Testis (tissue), 3 donors: ENCODE data around the gene TMEM31. TPM values are rescaled to one million over a fixed set of nuclear protein-coding genes. Genes with fewer than 3 reads are reported as not detected.

Experiments
- DNase-seq: peaks from one replicate; pipeline ENCODE4 v3.0.0-alpha.2; 2019
- H3K27ac ChIP-seq, 2 donors: fragments of 200-600 bp; sonication (generic); one replicate each; pipeline ENCODE4 v1.5.1; 2019
- H3K27me3 ChIP-seq: fragments of 200-600 bp; sonication (generic); one replicate; pipeline ENCODE4 v1.5.1; 2019
- H3K36me3 ChIP-seq: fragments of 200-600 bp; sonication (generic); one replicate; pipeline ENCODE4 v1.5.1; 2017; ENCODE audit warnings: low read depth; ENCODE audit errors: missing control alignments
- H3K4me1 ChIP-seq: fragments of 200-600 bp; sonication (generic); one replicate; pipeline ENCODE4 v1.5.1; 2019
- H3K4me3 ChIP-seq, 2 donors: fragments of 200-600 bp; sonication (generic); one replicate each; pipeline ENCODE4 v1.5.1; 2017 to 2019
- H3K9me3 ChIP-seq: fragments of 200-600 bp; sonication (generic); one replicate; pipeline ENCODE4 v1.5.1; 2017
- POLR2A ChIP-seq: fragments of 450-650 bp; IDR thresholded peaks from one replicate; pipeline ENCODE4 v1.6.1; 2017; ENCODE audit warnings: antibody characterized with exemption, mild to moderate bottlenecking, moderate library complexity
- WGBS, 2 donors: methylation state at CpG; one replicate each; pipeline ENCODE4 v1.1.5; 2018; 5-methylcytosine and 5-hydroxymethylcytosine counted together
- intact Hi-C: fragments of 100-400 bp; cut with DNase I; formaldehyde crosslinking; loops from one replicate; pipeline ENCODE4 v1.15.1; 2023; ENCODE audit warnings: low total_unique reads
- polyA plus RNA-seq: library from polyadenylated mRNA; stranded (reverse); fragments of 350-450 nt; fragmentation: Illumina TruSeq; extraction: RNeasy Lipid Tissue Mini Kit (QIAGEN cat#74804); gene quantifications from one replicate; pipeline ENCODE4 v1.2.3, GENCODE V29; 2014; ENCODE audit warnings: low read depth, low replicate concordance; ENCODE audit not compliant: insufficient read depth
- total RNA-seq, 2 donors: library from RNA; depleted of rRNA; stranded (reverse); fragments of >200 nt; gene quantifications; one replicate each; pipeline ENCODE4 v1.2.3, GENCODE V29; 2016
- TF ChIP-seq, protein P1 (sequence below), 3 experiments: fragments of 450-650 bp in 2 of 3; fragments of 200-600 bp in 1 of 3; sonication (generic) in 1 of 3; IDR thresholded peaks; one replicate each; pipeline ENCODE4 v1.5.1; 2016 to 2019; ENCODE audit warnings: antibody characterized with exemption in 3 of 3, mild to moderate bottlenecking in 2 of 3, moderate library complexity in 1 of 3

Gene TMEM31
- total and polyA plus RNA-seq, 3 donors from 2014 or later = 10.8 to 110 (median 51.9) TPM

GRCh38 chrX:103686199-103687072, 24.3 kb upstream of the TMEM31 start, which contains the start of gene MORF4L2:
TSS of gene MORF4L2 (minus strand) at chrX:103686699. CDS start at chrX:103677027, 9,672 bp downstream.
- WGBS, 2 donors = 0 to 1% methylated on average over 28 to 37 of the region's 37 CpGs
- Histone ChIP-seq H3K9me3 (no peaks in the 10 kb centered on the region), H3K4me1 (no peaks in the 10 kb centered on the region), H3K36me3 (no peaks in the 10 kb centered on the region), H3K27ac (peak within 1 kb of the TSS; percentile 97 to 99), H3K4me3 (peak within 1 kb of the TSS; percentile 63 to 77), H3K27me3 (no peaks in the 10 kb centered on the region)
- peak; percentile 94 for DNase-seq
- peak; percentile 60 for TF ChIP-seq POLR2A
- TF ChIP-seq, protein P1, sequence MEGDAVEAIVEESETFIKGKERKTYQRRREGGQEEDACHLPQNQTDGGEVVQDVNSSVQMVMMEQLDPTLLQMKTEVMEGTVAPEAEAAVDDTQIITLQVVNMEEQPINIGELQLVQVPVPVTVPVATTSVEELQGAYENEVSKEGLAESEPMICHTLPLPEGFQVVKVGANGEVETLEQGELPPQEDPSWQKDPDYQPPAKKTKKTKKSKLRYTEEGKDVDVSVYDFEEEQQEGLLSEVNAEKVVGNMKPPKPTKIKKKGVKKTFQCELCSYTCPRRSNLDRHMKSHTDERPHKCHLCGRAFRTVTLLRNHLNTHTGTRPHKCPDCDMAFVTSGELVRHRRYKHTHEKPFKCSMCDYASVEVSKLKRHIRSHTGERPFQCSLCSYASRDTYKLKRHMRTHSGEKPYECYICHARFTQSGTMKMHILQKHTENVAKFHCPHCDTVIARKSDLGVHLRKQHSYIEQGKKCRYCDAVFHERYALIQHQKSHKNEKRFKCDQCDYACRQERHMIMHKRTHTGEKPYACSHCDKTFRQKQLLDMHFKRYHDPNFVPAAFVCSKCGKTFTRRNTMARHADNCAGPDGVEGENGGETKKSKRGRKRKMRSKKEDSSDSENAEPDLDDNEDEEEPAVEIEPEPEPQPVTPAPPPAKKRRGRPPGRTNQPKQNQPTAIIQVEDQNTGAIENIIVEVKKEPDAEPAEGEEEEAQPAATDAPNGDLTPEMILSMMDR (IDR thresholded peaks at IDR 0.05) = no peak
- intact Hi-C loops = loop anchor here (10.0 kb wide), 2 partner anchors 152 to 332 kb away; partner anchors contain the start of gene TCEAL9

- 0% methylated on average over 18 to 25 of the region's 40 CpGs for WGBS, 2 donors
- H3K27ac ChIP-seq = peak overlapping the region; percentile 97 to 99
- intact Hi-C loops = loop anchor here (10.0 kb wide), 2 partner anchors 152 to 332 kb away; partner anchors contain the start of gene TCEAL9
- H3K9me3 ChIP-seq = no peaks in the 10 kb centered on the region
- DNase-seq = peak; percentile 90
- H3K27me3 ChIP-seq = no peaks in the 10 kb centered on the region
- H3K36me3 ChIP-seq = no peaks in the 10 kb centered on the region
- TF ChIP-seq, protein P1 (IDR thresholded peaks at IDR 0.05) = peak in 2 of 3 experiments; percentile 38 to 46
- TF ChIP-seq POLR2A = peak; percentile 10
- H3K4me1 ChIP-seq = no peaks in the 10 kb centered on the region
- H3K4me3 ChIP-seq = peak overlapping the region; percentile 60 to 77
Measured at GRCh38 chrX:103687073-103687695, 23.5 kb upstream of the TMEM31 start.

DNA sequence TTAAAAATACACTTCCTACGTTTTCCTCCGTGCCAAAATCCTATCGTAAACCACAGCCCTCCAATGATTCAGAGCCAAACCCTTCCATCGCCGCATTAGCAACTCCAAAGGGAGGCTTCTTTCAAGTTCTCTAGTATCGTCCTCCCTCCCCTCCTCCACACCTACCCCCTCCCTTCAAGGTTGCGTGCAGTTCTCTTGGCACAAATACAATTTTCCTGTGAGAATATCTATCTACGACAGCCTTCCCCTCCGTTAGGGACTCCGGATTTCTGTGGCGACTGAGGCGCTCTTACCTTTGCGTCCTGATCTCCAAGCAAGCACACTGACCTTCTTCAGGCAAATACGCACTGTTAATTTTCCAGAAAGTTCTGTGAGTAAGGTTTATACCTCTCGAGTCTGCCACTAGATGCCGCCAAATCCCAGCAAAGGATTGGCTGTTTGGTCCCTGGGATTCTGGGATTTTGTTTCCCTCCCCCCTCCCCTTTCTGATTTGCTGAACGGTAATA, 23.0 kb upstream of the TMEM31 start:
- Histone ChIP-seq H3K27ac (peak overlapping the region; percentile 97 to 99), H3K4me1 (no peaks in the 10 kb centered on the region), H3K4me3 (peak overlapping the region; percentile 60 to 77), H3K27me3 (no peaks in the 10 kb centered on the region), H3K9me3 (no peaks in the 10 kb centered on the region), H3K36me3 (no peaks in the 10 kb centered on the region)
- WGBS, 2 donors = 0 to 1% methylated on average over 17 of the region's 17 CpGs
- intact Hi-C loops = loop anchor here (10.0 kb wide), 2 partner anchors 153 to 333 kb away; partner anchors contain the start of gene TCEAL9
- TF ChIP-seq, protein P1 (IDR thresholded peaks at IDR 0.05) = peak; percentile 51 to 85 (median 81)
- TF ChIP-seq POLR2A = no peak
- peak; percentile 78 for DNase-seq

GRCh38 chrX:103688946-103689345, 21.8 kb upstream of the TMEM31 start:
- TF ChIP-seq, protein P1 (IDR thresholded peaks at IDR 0.05) = peak; percentile 59 to 64 (median 63)
- no peak for TF ChIP-seq POLR2A
- 16 to 29% methylated on average over 4 of the region's 4 CpGs for WGBS, 2 donors
- no peak overlapping the region for H3K4me3 ChIP-seq
- H3K27me3 ChIP-seq = no peaks in the 10 kb centered on the region
- DNase-seq = no peak
- H3K9me3 ChIP-seq = no peaks in the 10 kb centered on the region
- intact Hi-C loops = loop anchor here (10.0 kb wide), 2 partner anchors 154 to 334 kb away; partner anchors contain the start of gene TCEAL9
- H3K4me1 ChIP-seq = no peaks in the 10 kb centered on the region
- H3K27ac ChIP-seq = peak overlapping the region in 1 of 2 donors; percentile 97
- H3K36me3 ChIP-seq = no peaks in the 10 kb centered on the region
